Heart left ventricle (tissue), 13 donors: ENCODE measurements around the gene KCNQ1.

Experiments used
- CTCF ChIP-seq, 12 donors: fragments of 200-600 bp; sonication (generic) in 4 of 12; IDR thresholded peaks; one replicate each; pipeline versions ENCODE4 v1.5.0 to v1.8.0; 2018 to 2022; ENCODE audit warnings: antibody characterized with exemption in 12 of 12, mild to moderate bottlenecking in 5 of 12
- POLR2A ChIP-seq, 2 donors: fragments of 450-650 bp; IDR thresholded peaks; one replicate each; pipeline ENCODE4 v1.6.1; 2017; ENCODE audit warnings: antibody characterized with exemption in 2 of 2, mild to moderate bottlenecking in 2 of 2, moderate library complexity in 2 of 2
- donor health status: ischemic (EF 13 %, LVEDD 7.1; RV severe dilation, severe dysfunction).
- donor health status: DM: no; HTN: yes; CAD: no.
- donor health status: DM: no; HTN: no; CAD: no.
- donor health status: ischemic (EF 25% LVEDD 6.9; RV normal size, moderate dysfunction).
- donor health status: ischemic (EF 25% LVEDD 5.7; RV mildly dilated, moderate dysfunction).
- donor health status: ischemic (EF 35%, LVEDD 5.7; RV mildly dilated, moderate dysfunction).
- donor health status: nonischemic (EF 11% LVEDD 7.7; RV severe dilation, severe dysfunction).
- donor health status: DM: yes; HTN: yes; CAD: no.
- donor health status: PGD.
- donor health status: ischemic (EF 29% LVEDD 5.4; RV normal size, mild dysfunction).
- donor health status: nonischemic (EF 23%, LVEDD 6.1; RV moderate dilation, normal function).

- TF ChIP-seq CTCF (IDR thresholded peaks at IDR 0.05) = no peak
- TF ChIP-seq POLR2A (IDR thresholded peaks at IDR 0.05) = no peak
Observed at GRCh38 chr11:2475136-2475918, 30.5 kb downstream of the KCNQ1 start.
